Trophoblast cell (in vitro differentiated cells and primary cell): Measurements from ENCODE around the gene OR5H14.

Source experiments
- DNase-seq, 2 donors: peaks; one replicate each; pipeline ENCODE4 v3.0.0-alpha.2; 2016
- H2AFZ ChIP-seq: 2 replicates; pipeline ENCODE4 v1.6.1; 2013; ENCODE audit warnings: low read length, moderate library complexity, mild to moderate bottlenecking; ENCODE audit not compliant: insufficient read depth, poor library complexity
- H2AK5ac ChIP-seq: 2 replicates; pipeline ENCODE4 v1.6.1; 2013; ENCODE audit warnings: mild to moderate bottlenecking, low read length
- H2BK120ac ChIP-seq: 2 replicates; pipeline ENCODE4 v1.6.1; 2013; ENCODE audit warnings: low read length, mild to moderate bottlenecking, moderate library complexity; ENCODE audit not compliant: insufficient read depth, poor library complexity
- H2BK12ac ChIP-seq: 2 replicates; pipeline ENCODE4 v1.6.1; 2013; ENCODE audit warnings: mild to moderate bottlenecking, low read length, moderate library complexity
- H2BK5ac ChIP-seq: 2 replicates; pipeline ENCODE4 v1.6.1; 2013; ENCODE audit warnings: low read length, low read depth, moderate library complexity, mild to moderate bottlenecking; ENCODE audit not compliant: poor library complexity
- H3K14ac ChIP-seq: 2 replicates; pipeline ENCODE4 v1.6.1; 2013; ENCODE audit warnings: mild to moderate bottlenecking, low read length
- H3K18ac ChIP-seq: 2 replicates; pipeline ENCODE4 v1.6.1; 2013; ENCODE audit warnings: mild to moderate bottlenecking, low read length
- H3K23ac ChIP-seq: 2 replicates; pipeline ENCODE4 v1.6.1; 2013; ENCODE audit warnings: low read length
- H3K27ac ChIP-seq: 2 replicates; pipeline ENCODE4 v1.5.1; 2013; ENCODE audit warnings: low read depth, mild to moderate bottlenecking, inconsistent platforms, low read length, moderate library complexity
- H3K27me3 ChIP-seq: 2 replicates; pipeline ENCODE4 v1.6.1; 2013; ENCODE audit warnings: inconsistent platforms, mild to moderate bottlenecking, low read length, moderate library complexity; ENCODE audit not compliant: insufficient read depth
- H3K36me3 ChIP-seq, 2 experiments: 1 replicate in 1 of 2; 2 replicates in 1 of 2; pipeline ENCODE4 v1.6.1; 2013; ENCODE audit warnings: low read length in 2 of 2, mild to moderate bottlenecking in 2 of 2, moderate library complexity in 1 of 2; ENCODE audit not compliant: insufficient read depth in 2 of 2, control insufficient read depth in 1 of 2
- H3K4ac ChIP-seq: 2 replicates; pipeline ENCODE4 v1.6.1; 2013; ENCODE audit warnings: low read depth, mild to moderate bottlenecking, low read length, moderate library complexity
- H3K4me1 ChIP-seq, 2 experiments: 1 replicate in 1 of 2; 2 replicates in 1 of 2; pipeline ENCODE4 v1.6.1; 2013; ENCODE audit warnings: low read length in 2 of 2, mild to moderate bottlenecking in 2 of 2, moderate library complexity in 1 of 2; ENCODE audit not compliant: insufficient read depth in 2 of 2, control insufficient read depth in 1 of 2
- H3K4me2 ChIP-seq: 2 replicates; pipeline ENCODE4 v1.6.1; 2013; ENCODE audit warnings: inconsistent platforms, mild to moderate bottlenecking, low read length, moderate library complexity
- H3K4me3 ChIP-seq: 2 replicates; pipeline ENCODE4 v1.5.1; 2013; ENCODE audit warnings: mild to moderate bottlenecking, low read depth, low read length, inconsistent platforms
- H3K79me1 ChIP-seq: one replicate; pipeline ENCODE4 v1.6.1; 2013; ENCODE audit warnings: low read length
- H3K79me2 ChIP-seq: 2 replicates; pipeline ENCODE4 v1.6.1; 2013; ENCODE audit warnings: low read length, mild to moderate bottlenecking; ENCODE audit not compliant: control insufficient read depth, insufficient read depth, poor library complexity
- H3K9ac ChIP-seq: 2 replicates; pipeline ENCODE4 v1.6.1; 2013; ENCODE audit warnings: mild to moderate bottlenecking, low read length
- H3K9me3 ChIP-seq: 2 replicates; pipeline ENCODE4 v1.6.1; 2013; ENCODE audit warnings: low read depth, mild to moderate bottlenecking, control low read depth, inconsistent platforms, low read length; ENCODE audit not compliant: insufficient read depth
- H4K12ac ChIP-seq: 2 replicates; pipeline ENCODE4 v1.6.1; 2013; ENCODE audit warnings: low read depth, mild to moderate bottlenecking, low read length, moderate library complexity
- H4K8ac ChIP-seq: 2 replicates; pipeline ENCODE4 v1.6.1; 2013; ENCODE audit warnings: low read depth, mild to moderate bottlenecking, low read length, moderate library complexity
- H4K91ac ChIP-seq: one replicate; pipeline ENCODE4 v1.6.1; 2013; ENCODE audit warnings: low read depth, mild to moderate bottlenecking, low read length, moderate library complexity
- WGBS: extraction: QIAGEN DNeasy Blood & Tissue Kit; methylation state at CpG from one replicate; pipeline ENCODE4 v1.1.7; 2013; ENCODE audit warnings: missing lambda C conversion rate; ENCODE audit not compliant: insufficient read length, insufficient coverage; ENCODE audit errors: extremely low coverage; 5-methylcytosine and 5-hydroxymethylcytosine counted together

OR5H14 gene

DNA sequence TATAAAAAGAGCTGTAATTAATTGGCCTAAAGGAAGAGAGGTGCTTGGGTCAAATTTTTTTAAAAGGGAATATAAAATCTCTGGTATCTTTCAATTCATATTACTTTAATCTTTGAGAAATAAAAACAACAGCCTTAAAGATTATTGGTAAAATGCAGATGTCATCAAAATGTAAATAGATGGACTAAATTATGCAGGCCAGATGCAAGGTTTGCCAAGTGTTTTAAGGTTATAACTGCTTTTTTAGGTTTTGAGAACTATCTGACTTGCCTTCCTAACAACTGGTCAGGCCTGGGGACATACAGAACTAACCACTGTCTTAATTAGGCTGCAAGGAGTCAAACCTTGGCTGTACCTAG, 36.8 kb upstream of the OR5H14 start:
- peaks cover 2 to 5% of the 10 kb centered on the region in 2 experiments for H3K4me1 ChIP-seq
- H3K9me3 ChIP-seq, result peaks cover 6% of the 10 kb centered on the region

DNA sequence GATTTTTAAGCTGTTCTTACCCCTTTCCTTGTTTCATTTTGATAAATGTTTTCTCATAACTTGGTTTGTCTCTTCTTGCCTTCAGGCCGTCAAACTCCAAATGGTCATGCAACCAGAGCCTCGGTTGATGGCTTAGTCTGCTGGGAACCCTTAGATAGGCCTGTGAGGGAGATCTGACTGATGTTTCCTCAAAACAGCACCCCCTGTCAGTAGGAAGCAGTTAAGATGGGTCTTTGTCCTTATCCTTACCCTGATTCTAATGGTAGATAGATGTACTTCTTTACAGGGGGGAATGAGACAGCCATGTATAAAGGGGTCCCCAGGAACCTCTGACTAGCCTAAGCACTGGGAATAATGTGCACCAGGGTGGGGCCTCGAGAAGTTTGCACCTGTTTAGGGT, 33.0 kb upstream of the OR5H14 start:
- H3K14ac ChIP-seq, result no peak overlapping the region
- no peak overlapping the region for H4K12ac ChIP-seq
- H3K4me3 ChIP-seq, result no peak overlapping the region
- H2BK12ac ChIP-seq, result no peak overlapping the region
- no peak overlapping the region for H4K8ac ChIP-seq
- no peaks in the 10 kb centered on the region for H3K27me3 ChIP-seq
- no peak overlapping the region for H4K91ac ChIP-seq
- H3K4ac ChIP-seq, result no peak overlapping the region
- H3K36me3 ChIP-seq, result no peaks in the 10 kb centered on the region
- H3K9me3 ChIP-seq, result peaks cover 12% of the 10 kb centered on the region
- no peak for DNase-seq
- H3K27ac ChIP-seq, result no peak overlapping the region
- no CpG with 5 or more reads among the region's 3 CpGs for WGBS
- no peak overlapping the region for H2BK120ac ChIP-seq
- no peak overlapping the region for H2AK5ac ChIP-seq
- no peak overlapping the region for H3K4me2 ChIP-seq
- H3K79me1 ChIP-seq, result peaks cover 3% of the 10 kb centered on the region
- H3K18ac ChIP-seq, result no peak overlapping the region
- H3K4me1 ChIP-seq, result peaks cover 2 to 5% of the 10 kb centered on the region in 2 experiments
- H3K79me2 ChIP-seq, result no peaks in the 10 kb centered on the region
- H3K23ac ChIP-seq, result no peak overlapping the region
- H3K9ac ChIP-seq, result no peak overlapping the region
- H2BK5ac ChIP-seq, result no peak overlapping the region
- H2AFZ ChIP-seq, result no peak overlapping the region

More for the DNA sequence above, 36.8 kb upstream of the OR5H14 start:
- Histone ChIP-seq H4K91ac (no peak overlapping the region), H3K4ac (no peak overlapping the region), H3K4me3 (no peak overlapping the region), H4K8ac (no peak overlapping the region), H3K79me1 (peaks cover 3% of the 10 kb centered on the region), H2BK12ac (no peak overlapping the region), H3K4me2 (no peak overlapping the region), H3K9ac (no peak overlapping the region), H2AFZ (no peak overlapping the region), H2BK120ac (no peak overlapping the region), H3K36me3 (no peaks in the 10 kb centered on the region), H4K12ac (no peak overlapping the region), H3K27me3 (no peaks in the 10 kb centered on the region), H2BK5ac (no peak overlapping the region), H3K23ac (no peak overlapping the region), H3K14ac (no peak overlapping the region), H2AK5ac (no peak overlapping the region), H3K27ac (peak overlapping the region; percentile 56), H3K18ac (no peak overlapping the region), H3K79me2 (no peaks in the 10 kb centered on the region)
- DNase-seq, result no peak

DNA sequence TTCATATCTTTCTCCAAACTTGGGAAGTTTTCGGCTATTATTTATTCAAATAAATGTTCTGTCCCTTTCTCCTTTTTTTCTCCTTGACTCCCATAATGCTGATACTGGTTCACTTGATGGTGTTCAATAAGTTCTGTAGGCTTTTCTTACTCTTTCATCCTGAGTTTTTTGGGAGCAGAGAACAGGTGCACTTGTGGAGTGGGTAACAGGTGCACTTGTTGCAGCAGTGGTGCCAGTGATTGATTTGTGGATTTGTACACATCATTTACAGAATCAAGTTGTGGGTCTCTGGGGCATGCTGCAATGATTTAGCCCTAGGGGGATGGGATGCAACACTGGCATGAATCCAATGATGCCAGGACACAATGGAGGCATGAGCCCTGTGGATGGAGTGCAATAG, 31.6 kb upstream of the OR5H14 start:
- Histone ChIP-seq H4K8ac (no peak overlapping the region), H2BK12ac (no peak overlapping the region), H3K9me3 (peaks cover 9% of the 10 kb centered on the region), H3K27ac (no peak overlapping the region), H3K9ac (no peak overlapping the region), H3K79me2 (no peaks in the 10 kb centered on the region), H3K23ac (no peak overlapping the region), H3K14ac (no peak overlapping the region), H2AK5ac (no peak overlapping the region), H3K36me3 (no peaks in the 10 kb centered on the region), H2AFZ (no peak overlapping the region), H4K12ac (no peak overlapping the region), H3K79me1 (no peaks in the 10 kb centered on the region), H3K18ac (no peak overlapping the region), H3K4me3 (no peak overlapping the region), H3K4ac (no peak overlapping the region), H4K91ac (no peak overlapping the region), H3K4me1 (peaks cover 0 to 2% of the 10 kb centered on the region in 2 experiments), H2BK5ac (no peak overlapping the region), H2BK120ac (no peak overlapping the region), H3K27me3 (no peaks in the 10 kb centered on the region), H3K4me2 (no peak overlapping the region)
- no CpG with 5 or more reads among the region's 1 CpG for WGBS
- no peak for DNase-seq

DNA sequence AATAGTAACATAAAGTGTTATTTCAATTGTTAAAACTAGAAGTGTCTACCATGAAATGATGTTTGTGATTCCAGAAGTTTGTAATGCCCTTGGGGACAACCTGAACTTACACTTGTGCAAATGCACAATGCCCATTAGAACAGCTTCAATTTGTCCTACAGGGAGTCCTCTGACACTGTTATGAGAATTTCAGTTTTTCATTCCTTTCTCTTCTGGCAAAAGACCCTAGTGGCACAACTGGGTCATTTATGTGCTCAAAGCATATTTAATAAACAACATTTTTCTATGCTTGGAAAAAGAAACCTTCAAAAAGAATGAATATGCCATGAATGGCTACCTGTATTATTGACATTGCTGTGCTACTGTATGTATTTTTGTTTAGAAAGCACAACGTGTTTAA, 16.9 kb upstream of the OR5H14 start, which contains the start of gene OR5H1:
Gene OR5H1 (plus strand): TSS at position 301 of the 400 bp plus-strand sequence. CDS start 1,977 bp downstream, outside the sequence.
- no peak within 1 kb of the TSS for H2BK12ac ChIP-seq
- no peak within 1 kb of the TSS for H3K4me2 ChIP-seq
- no peaks in the 10 kb centered on the region for H3K27me3 ChIP-seq
- no peak within 1 kb of the TSS for H3K18ac ChIP-seq
- DNase-seq, result no peak
- no peak within 1 kb of the TSS for H3K23ac ChIP-seq
- no peaks in the 10 kb centered on the region for H3K9me3 ChIP-seq
- H3K4ac ChIP-seq, result no peak within 1 kb of the TSS
- H3K36me3 ChIP-seq, result no peaks in the 10 kb centered on the region
- H3K9ac ChIP-seq, result no peak within 1 kb of the TSS
- H3K4me3 ChIP-seq, result no peak within 1 kb of the TSS
- no peak within 1 kb of the TSS for H4K12ac ChIP-seq
- no peak within 1 kb of the TSS for H2BK5ac ChIP-seq
- H4K8ac ChIP-seq, result no peak within 1 kb of the TSS
- H3K27ac ChIP-seq, result no peak within 1 kb of the TSS
- H2AFZ ChIP-seq, result no peak within 1 kb of the TSS
- no CpG with 5 or more reads among the region's 1 CpG for WGBS
- no peak within 1 kb of the TSS for H3K14ac ChIP-seq
- H2BK120ac ChIP-seq, result no peak within 1 kb of the TSS
- no peaks in the 10 kb centered on the region for H3K79me1 ChIP-seq
- no peaks in the 10 kb centered on the region for H3K4me1 ChIP-seq
- H4K91ac ChIP-seq, result no peak within 1 kb of the TSS
- no peak within 1 kb of the TSS for H2AK5ac ChIP-seq
- no peaks in the 10 kb centered on the region for H3K79me2 ChIP-seq
